GM12878 (cell line): ENCODE data around the gene CLTRN. TPM values are rescaled to one million over a fixed set of nuclear protein-coding genes. Genes with fewer than 3 reads are reported as not detected.

Source experiments
- ATAC-seq: fragments of 200-7000 bp; cut with Tn5 transposase; 3 replicates; pipeline ENCODE4 v1.9.1; 2020; ENCODE audit warnings: mild to moderate bottlenecking, moderate library complexity
- BruUV-seq: library from RNA; stranded (reverse); fragments of 400-500 nt; replicated peaks from 2 replicates; lab custom pipeline; 2021; lab: Mats Ljungman, UMichigan
- CTCF ChIA-PET: fragments of 300-600 bp; sonication (Branson Sonifier 250); formaldehyde crosslinking; extraction: SDS; loops from one replicate; lab custom pipeline; 2021; ENCODE audit warnings: inconsistent platforms; lab: Yijun Ruan, JAX
- POLR2A ChIA-PET: fragments of 350-600 bp; formaldehyde crosslinking; extraction: SDS; loops from one replicate; lab custom pipeline; 2021; ENCODE audit warnings: inconsistent platforms; lab: Charles Lee
- RAD21 ChIA-PET: fragments of 300-600 bp; sonication (Branson Sonifier 250); formaldehyde crosslinking; loops from one replicate; lab custom pipeline; 2023; ENCODE audit warnings: antibody characterized with exemption; ENCODE audit not compliant: unreplicated experiment; lab: Charles Lee
- SMC1A ChIA-PET: fragments of 300-600 bp; sonication (Branson Sonifier 250); formaldehyde crosslinking; loops from one replicate; lab custom pipeline; 2023; ENCODE audit not compliant: unreplicated experiment, uncharacterized antibody; lab: Charles Lee
- DNase-seq: peaks from one replicate; pipeline ENCODE4 v3.0.0-alpha.2; 2011; ENCODE audit warnings: low read depth, low spot score
- FAIRE-seq: peaks from 3 replicates; lab custom pipeline; 2011; peaks lifted over from hg19 to GRCh38; lab: Jason Lieb, UNC
- H2AFZ ChIP-seq: 2 replicates; pipeline ENCODE4 v1.6.0; 2011; ENCODE audit warnings: low read depth, low read length, control low read depth; ENCODE audit not compliant: control insufficient read depth
- H3K27ac ChIP-seq: 2 replicates; pipeline ENCODE4 v1.5.1; 2011; ENCODE audit warnings: control low read depth; ENCODE audit not compliant: control insufficient read depth, insufficient read depth
- H3K27me3 ChIP-seq, 2 experiments: replicated peaks in 1 of 2; 2 replicates each; pipeline versions ENCODE4 v1.6.0 to v1.6.1; 2011; ENCODE audit warnings: low read length in 1 of 2; ENCODE audit not compliant: control insufficient read depth in 2 of 2, insufficient read depth in 2 of 2
- H3K36me3 ChIP-seq, 2 experiments: 2 replicates each; pipeline ENCODE4 v1.5.1; 2011; ENCODE audit warnings: low read length in 1 of 2; ENCODE audit not compliant: control insufficient read depth in 2 of 2, insufficient read depth in 2 of 2
- H3K4me1 ChIP-seq: 2 replicates; pipeline ENCODE4 v1.6.1; 2011; ENCODE audit warnings: mild to moderate bottlenecking, low read length, moderate library complexity, mixed read lengths; ENCODE audit not compliant: control insufficient read depth, insufficient read depth
- H3K4me2 ChIP-seq: 2 replicates; pipeline ENCODE4 v1.6.0; 2011; ENCODE audit warnings: control low read depth; ENCODE audit not compliant: control insufficient read depth, insufficient read depth
- H3K4me3 ChIP-seq: fragments of 200-600 bp; sonication (generic); 2 replicates; pipeline ENCODE4 v1.5.1; 2016
- H3K79me2 ChIP-seq: 2 replicates; pipeline ENCODE4 v1.6.0; 2011; ENCODE audit warnings: low read length; ENCODE audit not compliant: control insufficient read depth, insufficient read depth
- H3K9ac ChIP-seq: 2 replicates; pipeline ENCODE4 v1.8.0; 2011; ENCODE audit warnings: low read length, control low read depth, mixed read lengths; ENCODE audit not compliant: control insufficient read depth, insufficient read depth
- H3K9me3 ChIP-seq: replicated peaks from 3 replicates; pipeline ENCODE4 v1.5.1; 2011; ENCODE audit warnings: mild to moderate bottlenecking, low read length; ENCODE audit not compliant: control insufficient read depth, insufficient read depth
- H4K20me1 ChIP-seq: 2 replicates; pipeline ENCODE4 v1.6.0; 2011; ENCODE audit not compliant: control insufficient read depth, insufficient read depth
- CHD4 ChIP-seq: fragments of 200-600 bp; sonication (generic); IDR thresholded peaks from 2 replicates; pipeline ENCODE4 v1.6.1; 2016; ENCODE audit warnings: mild to moderate bottlenecking
- ETV6 ChIP-seq, 2 experiments: fragments of 450-650 bp in 1 of 2; IDR thresholded peaks in 1 of 2; conservative IDR thresholded peaks in 1 of 2; 2 replicates each; pipeline ENCODE4 v1.6.1; 2014; ENCODE audit warnings: antibody characterized with exemption in 1 of 2, borderline replicate concordance in 1 of 2, low read depth in 1 of 2, mild to moderate bottlenecking in 1 of 2, moderate library complexity in 1 of 2
- IRF4 ChIP-seq: IDR thresholded peaks from 2 replicates; pipeline ENCODE4 v1.6.1; 2011; ENCODE audit warnings: low read depth, low read length
- KAT2A ChIP-seq: conservative IDR thresholded peaks from 2 replicates; pipeline ENCODE4 v1.6.1; 2011; ENCODE audit warnings: low read depth, low read length; ENCODE audit not compliant: control insufficient read depth
- NFIC ChIP-seq: IDR thresholded peaks from 2 replicates; pipeline ENCODE4 v1.6.1; 2012; ENCODE audit warnings: low read depth, mild to moderate bottlenecking, inconsistent platforms, low read length, moderate library complexity
- NR2C2 ChIP-seq: IDR thresholded peaks from 2 replicates; pipeline ENCODE4 v1.6.1; 2011; ENCODE audit warnings: borderline replicate concordance, low read depth; ENCODE audit not compliant: control insufficient read depth, insufficient read length
- NR2F1 ChIP-seq: fragments of 450-650 bp; conservative IDR thresholded peaks from 2 replicates; pipeline ENCODE4 v1.6.1; 2017; ENCODE audit warnings: mild to moderate bottlenecking
- STAT1 ChIP-seq: fragments of 450-650 bp; conservative IDR thresholded peaks from 2 replicates; pipeline ENCODE4 v1.6.1; 2014; ENCODE audit warnings: antibody characterized with exemption, mild to moderate bottlenecking
- TARDBP ChIP-seq: IDR thresholded peaks from 2 replicates; pipeline ENCODE4 v1.6.1; 2016; ENCODE audit warnings: borderline replicate concordance
- TCF12 ChIP-seq: IDR thresholded peaks from 2 replicates; pipeline ENCODE4 v1.6.1; 2011; ENCODE audit warnings: low read depth, mild to moderate bottlenecking, low read length
- ZNF384 ChIP-seq: IDR thresholded peaks from 2 replicates; pipeline ENCODE4 v1.6.1; 2012; ENCODE audit warnings: low read depth, mild to moderate bottlenecking, low read length, improper control_type of control experiment, borderline replicate concordance
- ZNF592 ChIP-seq: fragments of 450-650 bp; IDR thresholded peaks from 2 replicates; pipeline ENCODE4 v1.6.1; 2017; ENCODE audit warnings: mild to moderate bottlenecking, moderate library complexity
- WGBS: methylation state at CpG from one replicate; pipeline ENCODE4 v1.1.6; 2016; ENCODE audit warnings: low lambda C conversion rate; ENCODE audit not compliant: insufficient replicate concordance, insufficient coverage; ENCODE audit errors: missing lambda C conversion rate; 5-methylcytosine and 5-hydroxymethylcytosine counted together
- in situ Hi-C: fragments of 300-500 bp; cut with MboI; formaldehyde crosslinking; loops from 9 replicates; pipeline ENCODE4 v1.14.3; 2018; ENCODE audit warnings: mixed read lengths
- intact Hi-C: fragments of 100-400 bp; cut with micrococcal nuclease; formaldehyde crosslinking; loops from one replicate; pipeline ENCODE4 v1.14.2; 2022; ENCODE audit not compliant: unreplicated experiment
- polyA plus RNA-seq, 11 experiments: library from polyadenylated mRNA; depleted of rRNA in 4 of 11; unstranded in 6 of 11; stranded (reverse) in 5 of 11; fragments of >200 nt; fragmentation: Nextera tagmentation in 4 of 11; fragmentation: Illumina TruSeq in 1 of 11; extraction: Ambion mirVana in 4 of 11; extraction: Trizol in 1 of 11; gene quantifications; 1 replicate in 1 of 11; 2 replicates in 10 of 11; pipeline versions ENCODE4 v1.2.1 to v1.2.3, GENCODE V29; 2011 to 2016; ENCODE audit warnings: inconsistent platforms in 2 of 11, missing spikeins in 2 of 11, low read depth in 1 of 11
- total RNA-seq, 4 experiments: library from RNA; depleted of rRNA in 3 of 4; stranded (reverse); fragments of >200 nt in 3 of 4; fragmentation: Illumina TruSeq in 1 of 4; extraction: Trizol in 1 of 4; gene quantifications; 2 replicates each; pipeline versions ENCODE4 v1.2.1 to v1.2.3, GENCODE V29; 2013 to 2021
- TF ChIP-seq, protein P1 (sequence below): IDR thresholded peaks from 2 replicates; pipeline ENCODE4 v1.6.1; 2012; ENCODE audit warnings: low read depth, low read length, improper control_type of control experiment
- TF ChIP-seq, protein P2 (sequence below): fragments of 450-650 bp; IDR thresholded peaks from 2 replicates; pipeline ENCODE4 v1.6.1; 2018; ENCODE audit warnings: mild to moderate bottlenecking, low read depth, moderate library complexity; ENCODE audit not compliant: partially characterized antibody
- TF ChIP-seq, protein P3 (sequence below), 3 experiments: IDR thresholded peaks in 2 of 3; conservative IDR thresholded peaks in 1 of 3; 2 replicates each; pipeline ENCODE4 v1.5.1; 2011; ENCODE audit warnings: low read depth in 3 of 3, low read length in 3 of 3, mild to moderate bottlenecking in 3 of 3, control low read depth in 2 of 3, moderate library complexity in 2 of 3, inconsistent platforms in 1 of 3, mixed read lengths in 1 of 3; ENCODE audit not compliant: control insufficient read depth in 2 of 3, insufficient read depth in 1 of 3; ENCODE audit errors: extremely low read depth in 1 of 3

Gene CLTRN
- total and polyA plus RNA-seq, 10 of the 15 experiments (the other 5 are each of a cell fraction or from before 2014, with no cell fraction given): 0.13 to 0.75 (median 0.27) TPM; not detected in 1

GRCh38 chrX:15646031-15646430, 18.6 kb downstream of the CLTRN start:
- CTCF ChIA-PET: no interaction called here
- RAD21 ChIA-PET: no interaction called here
- Histone ChIP-seq H3K9me3 (no peaks in the 10 kb centered on the region), H3K4me2 (no peak overlapping the region), H3K79me2 (no peaks in the 10 kb centered on the region), H2AFZ (no peak overlapping the region), H3K9ac (no peak overlapping the region), H3K27me3 (peaks cover 0 to 3% of the 10 kb centered on the region in 2 experiments; a peak in 1 of 4 replicates), H3K27ac (no peak overlapping the region), H3K4me1 (no peaks in the 10 kb centered on the region), H3K36me3 (no peaks in the 10 kb centered on the region), H3K4me3 (no peak overlapping the region), H4K20me1 (no peaks in the 10 kb centered on the region)
- ATAC-seq: no peak
- DNase-seq: no peak
- no peak for FAIRE-seq
- BruUV-seq: no TSS peak
- intact Hi-C loops (no loop called here), in situ Hi-C loops (no loop called here)
- 88% methylated on average over 14 of the region's 15 CpGs for WGBS
- SMC1A ChIA-PET: no interaction called here
- POLR2A ChIA-PET: no interaction called here
- TF ChIP-seq, protein P1, sequence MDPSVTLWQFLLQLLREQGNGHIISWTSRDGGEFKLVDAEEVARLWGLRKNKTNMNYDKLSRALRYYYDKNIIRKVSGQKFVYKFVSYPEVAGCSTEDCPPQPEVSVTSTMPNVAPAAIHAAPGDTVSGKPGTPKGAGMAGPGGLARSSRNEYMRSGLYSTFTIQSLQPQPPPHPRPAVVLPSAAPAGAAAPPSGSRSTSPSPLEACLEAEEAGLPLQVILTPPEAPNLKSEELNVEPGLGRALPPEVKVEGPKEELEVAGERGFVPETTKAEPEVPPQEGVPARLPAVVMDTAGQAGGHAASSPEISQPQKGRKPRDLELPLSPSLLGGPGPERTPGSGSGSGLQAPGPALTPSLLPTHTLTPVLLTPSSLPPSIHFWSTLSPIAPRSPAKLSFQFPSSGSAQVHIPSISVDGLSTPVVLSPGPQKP: no peak
- no peak for TF ChIP-seq NFIC
- no peak for TF ChIP-seq ZNF592
- TF ChIP-seq NR2F1: no peak
- TF ChIP-seq ZNF384: no peak
- TF ChIP-seq TARDBP: no peak
- TF ChIP-seq STAT1: no peak
- TF ChIP-seq IRF4: no peak
- no peak for TF ChIP-seq KAT2A
- TF ChIP-seq ETV6 (conservative IDR thresholded peaks at IDR 0.05 in 1 of 2, IDR thresholded peaks at IDR 0.05 in 1 of 2; ENCODE audit: borderline replicate concordance in 1 of 2, low read depth in 1 of 2): no peak
- TF ChIP-seq, protein P2, sequence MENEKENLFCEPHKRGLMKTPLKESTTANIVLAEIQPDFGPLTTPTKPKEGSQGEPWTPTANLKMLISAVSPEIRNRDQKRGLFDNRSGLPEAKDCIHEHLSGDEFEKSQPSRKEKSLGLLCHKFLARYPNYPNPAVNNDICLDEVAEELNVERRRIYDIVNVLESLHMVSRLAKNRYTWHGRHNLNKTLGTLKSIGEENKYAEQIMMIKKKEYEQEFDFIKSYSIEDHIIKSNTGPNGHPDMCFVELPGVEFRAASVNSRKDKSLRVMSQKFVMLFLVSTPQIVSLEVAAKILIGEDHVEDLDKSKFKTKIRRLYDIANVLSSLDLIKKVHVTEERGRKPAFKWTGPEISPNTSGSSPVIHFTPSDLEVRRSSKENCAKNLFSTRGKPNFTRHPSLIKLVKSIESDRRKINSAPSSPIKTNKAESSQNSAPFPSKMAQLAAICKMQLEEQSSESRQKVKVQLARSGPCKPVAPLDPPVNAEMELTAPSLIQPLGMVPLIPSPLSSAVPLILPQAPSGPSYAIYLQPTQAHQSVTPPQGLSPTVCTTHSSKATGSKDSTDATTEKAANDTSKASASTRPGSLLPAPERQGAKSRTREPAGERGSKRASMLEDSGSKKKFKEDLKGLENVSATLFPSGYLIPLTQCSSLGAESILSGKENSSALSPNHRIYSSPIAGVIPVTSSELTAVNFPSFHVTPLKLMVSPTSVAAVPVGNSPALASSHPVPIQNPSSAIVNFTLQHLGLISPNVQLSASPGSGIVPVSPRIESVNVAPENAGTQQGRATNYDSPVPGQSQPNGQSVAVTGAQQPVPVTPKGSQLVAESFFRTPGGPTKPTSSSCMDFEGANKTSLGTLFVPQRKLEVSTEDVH: no peak
- TF ChIP-seq TCF12: no peak
- no peak for TF ChIP-seq NR2C2
- TF ChIP-seq, protein P3, sequence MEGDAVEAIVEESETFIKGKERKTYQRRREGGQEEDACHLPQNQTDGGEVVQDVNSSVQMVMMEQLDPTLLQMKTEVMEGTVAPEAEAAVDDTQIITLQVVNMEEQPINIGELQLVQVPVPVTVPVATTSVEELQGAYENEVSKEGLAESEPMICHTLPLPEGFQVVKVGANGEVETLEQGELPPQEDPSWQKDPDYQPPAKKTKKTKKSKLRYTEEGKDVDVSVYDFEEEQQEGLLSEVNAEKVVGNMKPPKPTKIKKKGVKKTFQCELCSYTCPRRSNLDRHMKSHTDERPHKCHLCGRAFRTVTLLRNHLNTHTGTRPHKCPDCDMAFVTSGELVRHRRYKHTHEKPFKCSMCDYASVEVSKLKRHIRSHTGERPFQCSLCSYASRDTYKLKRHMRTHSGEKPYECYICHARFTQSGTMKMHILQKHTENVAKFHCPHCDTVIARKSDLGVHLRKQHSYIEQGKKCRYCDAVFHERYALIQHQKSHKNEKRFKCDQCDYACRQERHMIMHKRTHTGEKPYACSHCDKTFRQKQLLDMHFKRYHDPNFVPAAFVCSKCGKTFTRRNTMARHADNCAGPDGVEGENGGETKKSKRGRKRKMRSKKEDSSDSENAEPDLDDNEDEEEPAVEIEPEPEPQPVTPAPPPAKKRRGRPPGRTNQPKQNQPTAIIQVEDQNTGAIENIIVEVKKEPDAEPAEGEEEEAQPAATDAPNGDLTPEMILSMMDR (IDR thresholded peaks at IDR 0.05 in 2 of 3, conservative IDR thresholded peaks at IDR 0.05 in 1 of 3; ENCODE audit: control insufficient read depth in 2 of 3, extremely low read depth in 1 of 3, insufficient read depth in 1 of 3, low read depth in 3 of 3, low read length in 3 of 3): no peak
- no peak for TF ChIP-seq CHD4
